Muscle layer of colon (tissue), 2 donors: ENCODE results near the gene RBBP8.

Experiments
- H3K27ac ChIP-seq: one replicate; pipeline ENCODE4 v1.7.0; 2013; ENCODE audit warnings: low read depth, mild to moderate bottlenecking, low read length, moderate library complexity
- H3K27me3 ChIP-seq, 2 donors: one replicate each; pipeline ENCODE4 v1.7.0; 2013; ENCODE audit warnings: low read length in 2 of 2, mild to moderate bottlenecking in 2 of 2; ENCODE audit not compliant: insufficient read depth in 2 of 2, control insufficient read depth in 1 of 2
- H3K36me3 ChIP-seq: one replicate; pipeline ENCODE4 v1.7.0; 2013; ENCODE audit warnings: mild to moderate bottlenecking, low read length; ENCODE audit not compliant: insufficient read depth
- H3K4me1 ChIP-seq: one replicate; pipeline ENCODE4 v1.7.0; 2013; ENCODE audit warnings: mild to moderate bottlenecking, low read length; ENCODE audit not compliant: insufficient read depth
- H3K4me3 ChIP-seq, 2 donors: one replicate each; pipeline ENCODE4 v1.7.0; 2013; ENCODE audit warnings: low read length in 2 of 2, low read depth in 1 of 2, mild to moderate bottlenecking in 1 of 2, moderate library complexity in 1 of 2
- H3K9ac ChIP-seq: one replicate; pipeline ENCODE4 v1.7.0; 2013; ENCODE audit warnings: low read length
- H3K9me3 ChIP-seq: one replicate; pipeline ENCODE4 v1.7.0; 2013; ENCODE audit warnings: mild to moderate bottlenecking, low read length
- donor health status: abdominal sarcoma.
- donor health status: Adenocarcinoma of cecum.

Gene RBBP8

DNA sequence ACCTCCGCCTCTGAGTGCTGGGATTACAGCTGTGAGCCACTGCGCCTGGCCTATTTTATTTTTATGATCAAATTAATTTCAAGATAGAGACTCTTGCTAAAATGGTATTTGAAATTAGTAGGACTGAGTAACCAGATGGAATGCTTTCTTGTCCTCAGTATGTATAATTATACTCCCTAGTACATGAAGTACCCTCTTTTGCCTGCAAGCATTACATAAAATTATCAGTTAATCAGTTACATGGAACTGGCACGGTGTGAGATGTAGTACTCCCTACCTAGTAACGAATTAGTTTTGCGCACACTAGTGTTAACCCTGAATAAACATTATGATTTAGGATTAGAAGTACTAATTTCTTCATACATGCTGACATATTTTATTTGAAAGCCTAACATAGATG, 41.6 kb downstream of the RBBP8 start:
- no peaks in the 10 kb centered on the region for H3K36me3 ChIP-seq
- H3K9ac ChIP-seq, result no peak overlapping the region
- no peak overlapping the region for H3K4me3 ChIP-seq
- no peaks in the 10 kb centered on the region for H3K27me3 ChIP-seq
- no peaks in the 10 kb centered on the region for H3K9me3 ChIP-seq
- H3K4me1 ChIP-seq, result no peaks in the 10 kb centered on the region
- no peak overlapping the region for H3K27ac ChIP-seq

DNA sequence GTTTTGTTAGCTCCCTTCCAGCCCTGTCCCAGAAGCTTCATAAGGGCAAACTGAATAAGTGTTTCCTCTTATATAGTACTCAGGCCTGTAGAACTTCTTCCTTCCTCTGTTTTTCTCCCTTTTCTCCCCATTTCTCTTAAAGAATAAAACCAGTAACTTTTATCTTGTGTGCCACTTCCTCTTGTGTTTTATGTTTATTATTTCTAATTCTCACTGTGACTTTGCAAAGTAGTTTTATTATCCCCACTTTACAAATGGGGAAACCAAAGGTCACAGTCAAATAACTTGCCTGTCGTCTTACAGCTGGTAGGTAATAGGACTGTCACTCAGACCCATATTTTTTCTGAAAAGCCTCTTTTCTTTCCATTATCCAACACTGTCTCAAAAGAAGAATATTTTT, 42.4 kb downstream of the RBBP8 start:
- H3K9me3 ChIP-seq, result no peaks in the 10 kb centered on the region
- no peak overlapping the region for H3K4me3 ChIP-seq
- no peak overlapping the region for H3K27ac ChIP-seq
- no peaks in the 10 kb centered on the region for H3K27me3 ChIP-seq
- H3K9ac ChIP-seq, result no peak overlapping the region
- no peaks in the 10 kb centered on the region for H3K36me3 ChIP-seq
- H3K4me1 ChIP-seq, result no peaks in the 10 kb centered on the region

DNA sequence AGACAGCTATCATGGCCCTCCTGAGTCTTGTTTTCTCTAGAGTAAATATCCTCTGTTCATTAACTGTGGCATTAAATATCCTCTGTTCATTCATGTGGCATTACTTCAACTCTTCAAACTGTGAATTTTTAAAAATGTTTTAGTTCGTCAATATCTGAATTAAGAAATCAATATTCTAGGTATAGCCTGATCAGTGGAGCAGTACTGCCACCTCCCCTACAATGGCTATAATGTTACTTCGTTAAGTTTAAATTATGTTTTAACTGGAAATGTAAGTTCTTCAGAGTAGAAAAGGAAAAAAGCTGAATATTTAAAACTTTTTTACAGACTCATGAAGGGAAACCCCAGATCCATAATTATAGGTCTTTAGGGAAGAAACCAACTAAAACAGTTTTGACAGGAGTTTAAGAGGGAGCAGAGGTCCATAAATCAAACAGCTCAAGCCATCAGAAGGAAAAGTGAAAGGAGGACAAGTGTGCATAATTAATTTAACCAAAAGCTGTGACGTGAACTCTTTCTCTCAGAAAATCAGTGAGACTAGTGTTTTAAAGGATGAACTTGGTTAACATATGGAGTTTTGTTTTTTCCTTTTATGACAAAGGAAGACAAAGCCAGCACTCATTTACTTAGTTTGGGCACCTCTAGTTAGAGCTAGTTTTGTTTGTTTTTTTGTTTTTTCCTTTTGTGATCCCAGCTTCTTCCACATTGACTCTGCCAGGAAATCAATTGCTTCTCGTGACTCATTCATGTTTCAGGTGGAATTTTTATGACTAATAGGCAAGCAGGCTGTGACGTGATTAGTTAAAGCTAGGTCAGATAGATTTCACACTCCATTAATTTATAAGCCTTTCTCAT, 44.9 kb downstream of the RBBP8 start:
- Histone ChIP-seq H3K36me3 (no peaks in the 10 kb centered on the region), H3K4me1 (no peaks in the 10 kb centered on the region), H3K4me3 (no peak overlapping the region), H3K9me3 (no peaks in the 10 kb centered on the region), H3K27me3 (no peaks in the 10 kb centered on the region), H3K27ac (no peak overlapping the region), H3K9ac (no peak overlapping the region)

DNA sequence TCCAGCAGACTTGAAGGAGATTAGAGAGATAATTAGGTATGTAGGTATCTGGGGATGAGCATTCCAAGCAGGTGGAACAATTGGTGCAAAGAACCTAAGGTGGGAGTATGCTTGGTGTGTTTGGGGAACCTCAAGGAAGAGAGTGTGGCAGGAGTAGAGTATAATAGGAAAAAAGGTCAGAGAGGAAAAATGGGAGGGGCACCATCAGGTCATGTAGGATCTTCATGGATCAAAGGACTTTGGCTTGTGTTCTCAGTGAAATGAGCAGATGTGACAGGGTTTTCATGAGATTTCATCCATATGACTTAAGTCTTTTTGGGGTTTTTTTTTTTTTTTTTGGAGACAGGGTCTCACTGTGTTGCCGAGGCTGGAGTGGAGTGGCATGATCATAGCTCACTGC, 47.3 kb downstream of the RBBP8 start:
- H3K36me3 ChIP-seq, result no peaks in the 10 kb centered on the region
- no peaks in the 10 kb centered on the region for H3K9me3 ChIP-seq
- H3K9ac ChIP-seq, result no peak overlapping the region
- H3K27me3 ChIP-seq, result no peaks in the 10 kb centered on the region
- H3K27ac ChIP-seq, result no peak overlapping the region
- H3K4me1 ChIP-seq, result no peaks in the 10 kb centered on the region
- no peak overlapping the region for H3K4me3 ChIP-seq

DNA sequence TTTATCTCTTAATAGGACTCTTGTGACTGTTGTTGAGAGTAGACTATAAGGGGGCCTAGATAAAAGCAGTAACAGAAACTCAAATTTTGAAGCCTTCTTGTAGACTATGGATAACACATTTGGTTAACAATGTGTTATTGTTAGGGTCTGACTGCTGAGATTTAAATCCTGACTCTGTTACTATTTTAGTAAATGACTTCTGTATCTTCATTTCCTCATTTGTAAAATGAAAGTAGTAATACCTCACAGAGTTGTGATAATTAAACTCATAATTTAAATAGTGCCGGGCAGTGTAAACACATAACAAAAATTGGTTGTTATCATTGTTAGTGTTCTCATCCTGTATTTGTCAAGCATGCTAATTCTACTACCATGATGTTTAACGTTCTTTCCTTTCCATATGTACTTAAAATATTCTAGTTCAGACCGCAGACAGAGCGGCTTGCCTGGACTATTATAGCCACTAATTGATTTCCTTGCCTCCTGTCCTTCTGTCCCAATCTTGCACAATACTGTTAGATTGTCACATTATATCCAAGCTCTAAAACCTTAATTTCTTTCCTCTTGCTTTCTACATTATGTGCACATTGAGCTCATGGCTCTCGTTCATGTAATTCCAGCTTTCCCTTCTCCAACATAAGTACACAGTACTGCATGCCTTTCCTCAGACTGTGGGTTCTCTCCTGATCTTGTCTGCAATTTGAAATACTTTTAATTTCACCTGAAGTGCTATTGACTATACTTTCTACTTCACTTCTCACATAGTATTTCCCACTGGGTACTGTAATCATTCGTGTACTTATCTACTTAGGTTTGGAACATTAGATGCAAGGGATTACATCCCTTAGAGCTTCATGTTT, 48.4 kb downstream of the RBBP8 start:
- Histone ChIP-seq H3K4me3 (no peak overlapping the region), H3K27me3 (no peaks in the 10 kb centered on the region), H3K36me3 (no peaks in the 10 kb centered on the region), H3K9ac (no peak overlapping the region), H3K4me1 (no peaks in the 10 kb centered on the region), H3K9me3 (no peaks in the 10 kb centered on the region), H3K27ac (no peak overlapping the region)

DNA sequence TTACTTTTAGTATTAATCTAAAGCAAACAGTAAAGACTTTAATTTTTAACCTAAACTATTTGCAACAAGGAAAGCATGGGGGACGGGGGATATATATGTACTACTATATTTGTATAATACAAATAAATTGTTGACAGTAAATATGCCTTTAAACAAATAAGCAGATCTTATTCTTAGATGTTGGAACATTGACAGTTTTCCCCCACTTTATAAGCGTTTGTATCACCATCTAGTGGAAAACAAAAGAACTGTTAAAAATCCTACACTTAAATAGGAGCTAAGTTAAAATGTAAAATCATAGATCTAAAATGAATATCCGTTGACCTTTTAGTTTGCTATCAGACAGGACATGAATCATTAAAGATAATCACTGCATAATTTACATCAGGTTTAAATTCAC, 50.0 kb downstream of the RBBP8 start:
- Histone ChIP-seq H3K9me3 (no peaks in the 10 kb centered on the region), H3K9ac (no peak overlapping the region), H3K4me3 (no peak overlapping the region), H3K27me3 (no peaks in the 10 kb centered on the region), H3K4me1 (no peaks in the 10 kb centered on the region), H3K27ac (no peak overlapping the region), H3K36me3 (no peaks in the 10 kb centered on the region)

DNA sequence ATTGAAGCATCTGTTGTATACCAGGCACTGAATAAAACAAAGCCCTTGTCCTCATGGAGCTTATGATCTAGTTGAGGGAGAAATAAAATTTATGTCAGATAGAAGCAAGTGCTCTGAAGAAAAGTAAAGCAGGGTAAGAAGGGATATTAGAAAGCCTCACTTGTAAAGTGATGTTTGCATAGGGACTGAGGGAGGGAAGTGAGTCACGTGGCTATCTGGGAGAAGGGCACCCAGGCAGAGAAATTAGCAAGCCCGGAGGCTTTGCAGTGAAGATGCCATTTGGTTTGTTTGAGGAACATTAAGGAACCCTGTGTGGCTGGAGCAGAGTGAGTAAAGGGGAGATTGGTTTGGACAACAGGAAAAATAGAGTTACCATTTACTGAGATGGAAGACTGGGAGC, 52.1 kb downstream of the RBBP8 start:
- H3K4me3 ChIP-seq, result no peak overlapping the region
- H3K4me1 ChIP-seq, result no peaks in the 10 kb centered on the region
- no peaks in the 10 kb centered on the region for H3K9me3 ChIP-seq
- H3K9ac ChIP-seq, result no peak overlapping the region
- H3K36me3 ChIP-seq, result no peaks in the 10 kb centered on the region
- no peaks in the 10 kb centered on the region for H3K27me3 ChIP-seq
- no peak overlapping the region for H3K27ac ChIP-seq

DNA sequence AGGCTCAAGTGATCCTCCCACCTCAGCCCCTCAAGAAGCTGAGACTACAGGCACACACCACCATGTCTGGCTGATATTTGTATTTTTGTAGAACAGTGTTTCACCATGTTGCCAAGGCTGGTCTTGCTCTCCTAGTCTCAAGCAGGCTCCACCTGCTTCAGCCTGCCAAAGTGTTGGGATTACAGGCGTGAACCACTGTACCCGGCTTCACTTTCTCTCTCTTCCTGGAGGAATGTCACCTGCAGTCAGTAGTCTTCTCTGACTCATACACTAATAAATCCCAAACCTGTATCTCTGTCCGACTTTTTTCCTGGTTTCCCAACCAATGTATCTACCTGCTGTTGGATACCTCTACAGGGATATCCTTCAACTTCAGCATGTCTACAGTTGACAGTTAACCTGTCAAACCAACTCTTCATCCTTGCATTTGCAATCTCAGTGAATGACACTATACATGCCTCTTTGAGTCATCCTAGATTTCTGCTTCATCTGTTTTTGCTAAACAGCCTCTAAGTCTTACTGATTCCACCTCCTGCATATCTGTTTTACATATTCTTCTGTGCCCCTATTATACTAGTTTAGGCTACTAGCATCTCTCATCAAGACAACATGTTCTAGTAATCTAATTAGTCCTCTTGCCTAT, 54.5 kb downstream of the RBBP8 start:
- H3K9me3 ChIP-seq, result no peaks in the 10 kb centered on the region
- H3K9ac ChIP-seq, result no peak overlapping the region
- no peaks in the 10 kb centered on the region for H3K4me1 ChIP-seq
- H3K4me3 ChIP-seq, result no peak overlapping the region
- H3K27ac ChIP-seq, result no peak overlapping the region
- H3K27me3 ChIP-seq, result no peaks in the 10 kb centered on the region
- no peaks in the 10 kb centered on the region for H3K36me3 ChIP-seq

DNA sequence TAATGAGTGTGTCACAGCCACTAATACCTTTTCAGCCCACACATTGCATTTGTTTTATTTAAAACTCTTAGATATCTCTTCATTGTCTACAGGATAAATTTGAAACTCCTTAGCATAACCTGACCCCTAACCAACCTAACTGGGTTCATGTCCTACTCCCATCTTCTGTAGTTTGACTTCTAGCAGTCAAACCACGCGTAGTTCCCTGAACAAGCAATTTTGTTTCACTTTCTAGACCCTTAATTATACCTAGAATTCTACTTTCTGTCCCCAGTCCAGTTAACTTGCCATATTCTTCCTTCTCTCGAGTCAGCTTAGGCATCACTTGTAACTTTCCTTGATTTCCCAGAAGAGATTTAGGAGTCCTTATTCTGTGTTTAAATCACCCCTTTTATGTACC, 55.1 kb downstream of the RBBP8 start:
- Histone ChIP-seq H3K36me3 (no peaks in the 10 kb centered on the region), H3K4me1 (no peaks in the 10 kb centered on the region), H3K9ac (no peak overlapping the region), H3K4me3 (no peak overlapping the region), H3K27ac (no peak overlapping the region), H3K27me3 (no peaks in the 10 kb centered on the region), H3K9me3 (no peaks in the 10 kb centered on the region)

DNA sequence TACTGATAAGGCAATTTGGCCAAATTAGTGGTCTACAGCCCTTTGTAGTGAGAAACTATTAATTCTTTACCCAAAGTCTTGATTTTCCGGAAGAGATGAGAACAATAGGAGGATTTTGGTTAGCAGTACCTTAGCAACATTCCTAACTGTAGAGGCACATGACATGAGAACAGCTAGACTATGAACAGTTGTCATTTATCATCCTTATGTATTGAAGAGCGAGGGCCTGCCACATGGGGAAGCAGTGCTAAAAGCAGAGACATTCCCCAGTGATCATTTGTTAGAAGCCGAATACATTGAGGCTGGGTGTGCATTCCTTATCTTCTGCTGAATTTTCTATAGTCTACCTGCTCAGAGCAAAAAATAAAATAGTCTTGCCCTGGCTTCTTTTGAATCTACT, 65.2 kb downstream of the RBBP8 start:
- H3K27ac ChIP-seq, result no peak overlapping the region
- no peaks in the 10 kb centered on the region for H3K9me3 ChIP-seq
- no peak overlapping the region for H3K9ac ChIP-seq
- no peaks in the 10 kb centered on the region for H3K27me3 ChIP-seq
- no peak overlapping the region for H3K4me3 ChIP-seq
- H3K36me3 ChIP-seq, result no peaks in the 10 kb centered on the region
- H3K4me1 ChIP-seq, result no peaks in the 10 kb centered on the region

DNA sequence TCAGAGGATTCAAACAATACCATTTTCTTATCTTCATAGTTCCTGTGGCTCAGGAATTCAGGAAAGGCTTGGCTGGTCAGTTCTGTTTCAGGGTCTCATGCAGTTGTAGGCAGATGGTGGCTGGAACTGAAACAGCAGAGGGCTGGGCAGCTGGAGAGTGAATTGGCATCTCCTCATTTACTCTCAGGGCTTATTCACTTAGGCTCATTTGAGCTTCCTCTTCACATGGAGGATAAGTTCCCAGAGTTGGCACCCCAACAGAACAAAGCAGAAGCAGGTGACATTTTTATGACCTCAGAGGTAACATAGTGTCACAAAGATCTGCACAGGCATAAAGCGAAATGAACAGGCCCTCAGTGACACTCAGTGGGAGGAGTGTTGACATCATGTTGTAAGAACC, 66.1 kb downstream of the RBBP8 start:
- Histone ChIP-seq H3K4me1 (no peaks in the 10 kb centered on the region), H3K9ac (no peak overlapping the region), H3K4me3 (no peak overlapping the region), H3K27ac (no peak overlapping the region), H3K9me3 (no peaks in the 10 kb centered on the region), H3K36me3 (no peaks in the 10 kb centered on the region), H3K27me3 (no peaks in the 10 kb centered on the region)
